ENCODE results near the gene BTBD2. TPM values are rescaled to one million over a fixed set of nuclear protein-coding genes. Genes with fewer than 3 reads are reported as not detected.

BTBD2 gene
- total RNA-seq, 4 donors from 2014 or later: 52.8 to 137 (median 77.1) TPM

- TF ChIP-seq POLR2A (IDR thresholded peaks at IDR 0.05; ENCODE audit: low read depth) (no peak), POLR2AphosphoS5 (IDR thresholded peaks at IDR 0.05) (no peak), EP300 (IDR thresholded peaks at IDR 0.05) (no peak), CTCF (IDR thresholded peaks at IDR 0.05) (no peak)
- H3K9me3 ChIP-seq: no peaks in the 10 kb centered on the region
- peaks cover 0 to 32% (median 19%) of the 10 kb centered on the region in 4 donors for H3K4me1 ChIP-seq
- DNase-seq (ENCODE audit: extremely low spot score): no peak
- no peaks in the 10 kb centered on the region for H3K27me3 ChIP-seq
- no peak overlapping the region for H3K4me3 ChIP-seq
- WGBS: 87% methylated on average over 21 of the region's 21 CpGs
- no peak overlapping the region for H3K27ac ChIP-seq (replicated peaks in 1 of 4)
- intact Hi-C loops (cut with DNase I): no loop called here
- peaks cover 7 to 38% (median 26%) of the 10 kb centered on the region in 4 donors for H3K36me3 ChIP-seq
Observed at GRCh38 chr19:1952635-1953034, 62.9 kb downstream of the BTBD2 start.

GRCh38 chr19:1950640-1951039 lies 64.9 kb downstream of the BTBD2 start:
- H3K27me3 ChIP-seq: no peaks in the 10 kb centered on the region
- no peak overlapping the region for H3K4me3 ChIP-seq
- H3K4me1 ChIP-seq: peaks cover 0 to 22% (median 11%) of the 10 kb centered on the region in 4 donors
- no peaks in the 10 kb centered on the region for H3K9me3 ChIP-seq
- no peak for DNase-seq (ENCODE audit: extremely low spot score)
- peaks cover 7 to 38% (median 25%) of the 10 kb centered on the region in 4 donors for H3K36me3 ChIP-seq
- intact Hi-C loops (cut with DNase I): no loop called here
- TF ChIP-seq CTCF (IDR thresholded peaks at IDR 0.05) (no peak), POLR2A (IDR thresholded peaks at IDR 0.05; ENCODE audit: low read depth) (no peak), POLR2AphosphoS5 (IDR thresholded peaks at IDR 0.05) (no peak), EP300 (IDR thresholded peaks at IDR 0.05) (no peak)
- WGBS: 97% methylated on average over 12 of the region's 16 CpGs
- no peak overlapping the region for H3K27ac ChIP-seq (replicated peaks in 1 of 4)

GRCh38 chr19:1949304-1950101 lies 66.0 kb downstream of the BTBD2 start:
- peaks cover 7 to 38% (median 21%) of the 10 kb centered on the region in 4 donors for H3K36me3 ChIP-seq
- no peaks in the 10 kb centered on the region for H3K9me3 ChIP-seq
- DNase-seq (ENCODE audit: extremely low spot score): no peak
- H3K27me3 ChIP-seq: no peaks in the 10 kb centered on the region
- no peak overlapping the region for H3K27ac ChIP-seq (replicated peaks in 1 of 4)
- intact Hi-C loops (cut with DNase I): no loop called here
- 96% methylated on average over 40 of the region's 44 CpGs for WGBS
- TF ChIP-seq EP300 (IDR thresholded peaks at IDR 0.05) (no peak), POLR2AphosphoS5 (IDR thresholded peaks at IDR 0.05) (no peak), POLR2A (IDR thresholded peaks at IDR 0.05; ENCODE audit: low read depth) (no peak), CTCF (IDR thresholded peaks at IDR 0.05) (no peak)
- H3K4me1 ChIP-seq: peaks cover 1 to 23% (median 20%) of the 10 kb centered on the region in 4 donors
- no peak overlapping the region for H3K4me3 ChIP-seq

GRCh38 chr19:1947651-1948209 lies 67.8 kb downstream of the BTBD2 start:
- 85% methylated on average over 15 of the region's 34 CpGs for WGBS
- DNase-seq (ENCODE audit: extremely low spot score): no peak
- H3K27ac ChIP-seq (replicated peaks in 1 of 4): no peak overlapping the region
- intact Hi-C loops (cut with DNase I): no loop called here
- no peaks in the 10 kb centered on the region for H3K27me3 ChIP-seq
- TF ChIP-seq POLR2AphosphoS5 (IDR thresholded peaks at IDR 0.05): no peak
- no peak for TF ChIP-seq EP300 (IDR thresholded peaks at IDR 0.05)
- no peak for TF ChIP-seq POLR2A (IDR thresholded peaks at IDR 0.05; ENCODE audit: low read depth)
- no peak for TF ChIP-seq CTCF (IDR thresholded peaks at IDR 0.05)
- H3K36me3 ChIP-seq: peaks cover 4 to 22% (median 9%) of the 10 kb centered on the region in 4 donors
- no peak overlapping the region for H3K4me3 ChIP-seq
- H3K4me1 ChIP-seq: peaks cover 18 to 41% (median 34%) of the 10 kb centered on the region in 4 donors
- no peaks in the 10 kb centered on the region for H3K9me3 ChIP-seq

Data from esophagus muscularis mucosa (tissue), 4 donors.